Stimulated activated CD4-positive, alpha-beta T cell treated with anti-CD3 and anti-CD28 coated beads, Interleukin-1b, Interleukin-23, amount 100 ng/mL, for 4 hours (primary cell): ENCODE results near the gene MYOM1.
"Not testable (repeated sequence)": the region's sequence is repeated elsewhere in the genome, so short reads cannot be mapped to it uniquely, and the experiment has no call there.

Experiments
- DNase-seq, 2 donors: peaks; one replicate each; pipeline ENCODE4 v3.0.0-alpha.2; 2020; ENCODE audit warnings: low read depth in 2 of 2

MYOM1 gene

GRCh38 chr18:3086871-3087270, 132.9 kb downstream of the MYOM1 start:
- no peak for DNase-seq

GRCh38 chr18:3085612-3086011, 134.2 kb downstream of the MYOM1 start:
- no peak for DNase-seq

GRCh38 chr18:3084206-3084605, 135.6 kb downstream of the MYOM1 start:
- no peak for DNase-seq

- no peak for DNase-seq
Measured at GRCh38 chr18:3083766-3084165, 136.0 kb downstream of the MYOM1 start.

- DNase-seq, result no peak
Measured at GRCh38 chr18:3081584-3081991, 138.2 kb downstream of the MYOM1 start.

- no peak for DNase-seq
Measured at GRCh38 chr18:3079653-3080052, 140.1 kb downstream of the MYOM1 start.

- DNase-seq, result no peak
Measured at GRCh38 chr18:3075491-3075890, 144.3 kb downstream of the MYOM1 start.

- DNase-seq, result no peak
Measured at GRCh38 chr18:3074087-3074486, 145.7 kb downstream of the MYOM1 start.

- DNase-seq, result not testable (repeated sequence)
Measured at GRCh38 chr18:3073353-3073752, 146.4 kb downstream of the MYOM1 start.

GRCh38 chr18:3071676-3072075, 148.1 kb downstream of the MYOM1 start:
- DNase-seq, result no peak

GRCh38 chr18:3069671-3070433, 149.9 kb downstream of the MYOM1 start:
- no peak for DNase-seq

GRCh38 chr18:3067722-3068121, 152.0 kb downstream of the MYOM1 start:
- no peak for DNase-seq

- no peak for DNase-seq
Measured at GRCh38 chr18:3067165-3067661, 152.6 kb downstream of the MYOM1 start.

- DNase-seq, result no peak
Measured at GRCh38 chr18:3066341-3067110, 153.2 kb downstream of the MYOM1 start.

- DNase-seq, result not testable (repeated sequence)
Measured at GRCh38 chr18:3063766-3064165, 156.0 kb downstream of the MYOM1 start.

- peak; percentile 61 to 64 for DNase-seq
Measured at GRCh38 chr18:3062798-3063680, 156.7 kb downstream of the MYOM1 start.

- no peak for DNase-seq
Measured at GRCh38 chr18:3061581-3062312, 158.0 kb downstream of the MYOM1 start.

GRCh38 chr18:3060667-3061580, 158.8 kb downstream of the MYOM1 start:
- DNase-seq, result peak in 1 of 2 donors; percentile 8

- no peak for DNase-seq
Measured at GRCh38 chr18:3059272-3059671, 160.5 kb downstream of the MYOM1 start.
